Coronary artery (tissue), 2 donors: ENCODE measurements around the gene P4HA1.
A peak's percentile ranks its signal among the peaks of the same experiment; 100 is the strongest.
"Not testable (repeated sequence)": the region's sequence is repeated elsewhere in the genome, so short reads cannot be mapped to it uniquely, and the experiment has no call there.

Experiments used
- DNase-seq: peaks from one replicate; pipeline ENCODE4 v3.0.0-alpha.2; 2017; ENCODE audit warnings: low spot score
- H3K27ac ChIP-seq, 2 donors: fragments of 200-600 bp; sonication (generic); one replicate each; pipeline ENCODE4 v1.5.1; 2016 to 2019
- H3K4me3 ChIP-seq: fragments of 200-600 bp; sonication (generic); 2 replicates; pipeline ENCODE4 v1.5.1; 2016; ENCODE audit warnings: mild to moderate bottlenecking, moderate library complexity
- TF ChIP-seq, protein P1 (sequence below): fragments of 200-600 bp; sonication (generic); IDR thresholded peaks from one replicate; pipeline ENCODE4 v1.5.1; 2019; ENCODE audit warnings: antibody characterized with exemption

P4HA1 gene

DNA sequence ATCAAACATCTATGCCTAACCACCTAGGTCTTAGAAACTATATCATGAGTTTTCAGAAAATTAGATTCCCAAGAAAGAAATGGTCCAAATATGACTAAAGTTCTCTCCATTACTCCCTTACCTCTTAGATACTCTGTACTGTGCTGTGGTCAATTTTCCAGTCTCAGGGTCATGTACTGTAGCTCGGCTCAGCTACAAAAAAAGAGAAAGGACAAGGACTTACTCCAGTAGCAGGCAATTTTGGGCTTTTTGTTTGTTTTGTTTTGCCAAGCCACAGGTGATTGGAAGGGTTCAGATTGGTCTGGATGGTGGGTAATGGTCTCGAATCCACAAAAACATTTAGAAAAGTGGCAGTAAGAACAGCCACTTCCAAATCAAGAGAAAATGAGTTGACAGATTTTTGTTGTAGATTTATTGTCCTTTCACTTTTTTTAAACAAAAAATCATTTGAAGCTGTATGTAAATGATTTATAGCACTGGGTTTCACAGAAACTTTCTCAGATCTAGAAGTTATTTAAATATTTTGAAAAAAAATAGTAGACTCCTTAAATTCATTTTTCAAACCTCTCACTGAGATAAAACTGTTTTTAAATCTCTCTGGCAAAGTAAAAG, 52.8 kb downstream of the P4HA1 start:
- Histone ChIP-seq H3K27ac (peak overlapping the region; percentile 1 to 38), H3K4me3 (no peak overlapping the region)
- TF ChIP-seq, protein P1, sequence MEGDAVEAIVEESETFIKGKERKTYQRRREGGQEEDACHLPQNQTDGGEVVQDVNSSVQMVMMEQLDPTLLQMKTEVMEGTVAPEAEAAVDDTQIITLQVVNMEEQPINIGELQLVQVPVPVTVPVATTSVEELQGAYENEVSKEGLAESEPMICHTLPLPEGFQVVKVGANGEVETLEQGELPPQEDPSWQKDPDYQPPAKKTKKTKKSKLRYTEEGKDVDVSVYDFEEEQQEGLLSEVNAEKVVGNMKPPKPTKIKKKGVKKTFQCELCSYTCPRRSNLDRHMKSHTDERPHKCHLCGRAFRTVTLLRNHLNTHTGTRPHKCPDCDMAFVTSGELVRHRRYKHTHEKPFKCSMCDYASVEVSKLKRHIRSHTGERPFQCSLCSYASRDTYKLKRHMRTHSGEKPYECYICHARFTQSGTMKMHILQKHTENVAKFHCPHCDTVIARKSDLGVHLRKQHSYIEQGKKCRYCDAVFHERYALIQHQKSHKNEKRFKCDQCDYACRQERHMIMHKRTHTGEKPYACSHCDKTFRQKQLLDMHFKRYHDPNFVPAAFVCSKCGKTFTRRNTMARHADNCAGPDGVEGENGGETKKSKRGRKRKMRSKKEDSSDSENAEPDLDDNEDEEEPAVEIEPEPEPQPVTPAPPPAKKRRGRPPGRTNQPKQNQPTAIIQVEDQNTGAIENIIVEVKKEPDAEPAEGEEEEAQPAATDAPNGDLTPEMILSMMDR = no peak
- DNase-seq = no peak

DNA sequence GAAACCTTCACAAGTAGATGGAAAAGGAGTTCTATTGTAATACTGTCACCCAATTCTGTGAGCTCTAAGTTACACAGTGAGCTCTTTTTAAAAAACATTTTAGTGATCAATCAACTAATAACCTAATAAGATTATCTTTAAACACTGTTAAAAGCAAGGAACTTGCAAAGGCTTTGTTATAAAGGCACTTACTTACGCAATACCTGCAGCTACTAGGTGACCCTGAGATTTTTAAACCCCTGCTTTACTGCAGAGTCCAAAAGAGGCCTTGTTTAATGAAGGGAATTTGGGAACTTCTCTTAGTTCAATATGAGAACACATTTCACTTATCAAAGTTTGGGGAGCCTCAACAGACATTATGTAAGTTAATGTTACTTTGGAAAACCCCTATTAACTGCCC, 53.3 kb downstream of the P4HA1 start:
- Histone ChIP-seq H3K27ac (no peak overlapping the region), H3K4me3 (no peak overlapping the region)
- DNase-seq = no peak
- TF ChIP-seq, protein P1 = no peak

GRCh38 chr10:73042130-73042529, 54.5 kb downstream of the P4HA1 start:
- TF ChIP-seq, protein P1 = no peak
- no peak for DNase-seq
- no peak overlapping the region for H3K4me3 ChIP-seq
- no peak overlapping the region for H3K27ac ChIP-seq

- no peak for DNase-seq
- H3K27ac ChIP-seq = peak overlapping the region in 1 of 2 donors; percentile 68
These were observed 57.0 kb downstream of the P4HA1 start for GRCh38 chr10:73039635-73040034.

GRCh38 chr10:73036285-73036684, 60.4 kb downstream of the P4HA1 start:
- H3K4me3 ChIP-seq, DNase-seq, H3K27ac ChIP-seq: not testable (repeated sequence)

More at GRCh38 chr10:73039635-73040034, 57.0 kb downstream of the P4HA1 start:
- H3K4me3 ChIP-seq = no peak overlapping the region
- TF ChIP-seq, protein P1 = no peak

GRCh38 chr10:73032536-73032935, 64.1 kb downstream of the P4HA1 start:
- Histone ChIP-seq H3K4me3 (no peak overlapping the region), H3K27ac (no peak overlapping the region)
- TF ChIP-seq, protein P1 = no peak
- no peak for DNase-seq

- H3K27ac ChIP-seq, H3K4me3 ChIP-seq, DNase-seq: not testable (repeated sequence)
These were observed 70.0 kb downstream of the P4HA1 start for GRCh38 chr10:73026623-73027022.

GRCh38 chr10:73023455-73024070, 73.1 kb downstream of the P4HA1 start:
- H3K4me3 ChIP-seq, H3K27ac ChIP-seq, DNase-seq: not testable (repeated sequence)

- not testable (repeated sequence) for H3K4me3 ChIP-seq, H3K27ac ChIP-seq, DNase-seq
These were observed 73.7 kb downstream of the P4HA1 start for GRCh38 chr10:73022961-73023360.

- H3K27ac ChIP-seq, H3K4me3 ChIP-seq: not testable (repeated sequence)
These were observed 75.0 kb downstream of the P4HA1 start for GRCh38 chr10:73021538-73022164.

More at GRCh38 chr10:73021538-73022164, 75.0 kb downstream of the P4HA1 start:
- not testable (repeated sequence) for DNase-seq
